ENCODE measurements around the gene UQCRQ. TPM values are rescaled to one million over a fixed set of nuclear protein-coding genes. Genes with fewer than 3 reads are reported as not detected.

Gene UQCRQ
- total RNA-seq, 2 experiments from 2014 or later, result 677 to 784 TPM

- H3K36me3 Mint-ChIP-seq (ENCODE audit: low read depth), result peaks cover 6% of the 10 kb centered on the region
- no peaks in the 10 kb centered on the region for H3K27me3 Mint-ChIP-seq (ENCODE audit: low read depth)
- DNase-seq, result no peak
- peaks cover under 1% of the 10 kb centered on the region for H3K4me1 Mint-ChIP-seq (ENCODE audit: low read depth)
- intact Hi-C loops (cut with micrococcal nuclease), result no loop called here
- no peaks in the 10 kb centered on the region for H3K9me3 Mint-ChIP-seq
- no peak overlapping the region for H3K4me3 Mint-ChIP-seq
- H3K27ac Mint-ChIP-seq, result no peak overlapping the region
- CTCF ChIA-PET, result interaction anchor here (2.0 kb wide), 1 partner anchor 9 kb away, joined by 6 read pairs; no protein-coding TSS in a partner anchor
Observed at GRCh38 chr5:132873930-132874271, 7.5 kb downstream of the UQCRQ start.

DNA sequence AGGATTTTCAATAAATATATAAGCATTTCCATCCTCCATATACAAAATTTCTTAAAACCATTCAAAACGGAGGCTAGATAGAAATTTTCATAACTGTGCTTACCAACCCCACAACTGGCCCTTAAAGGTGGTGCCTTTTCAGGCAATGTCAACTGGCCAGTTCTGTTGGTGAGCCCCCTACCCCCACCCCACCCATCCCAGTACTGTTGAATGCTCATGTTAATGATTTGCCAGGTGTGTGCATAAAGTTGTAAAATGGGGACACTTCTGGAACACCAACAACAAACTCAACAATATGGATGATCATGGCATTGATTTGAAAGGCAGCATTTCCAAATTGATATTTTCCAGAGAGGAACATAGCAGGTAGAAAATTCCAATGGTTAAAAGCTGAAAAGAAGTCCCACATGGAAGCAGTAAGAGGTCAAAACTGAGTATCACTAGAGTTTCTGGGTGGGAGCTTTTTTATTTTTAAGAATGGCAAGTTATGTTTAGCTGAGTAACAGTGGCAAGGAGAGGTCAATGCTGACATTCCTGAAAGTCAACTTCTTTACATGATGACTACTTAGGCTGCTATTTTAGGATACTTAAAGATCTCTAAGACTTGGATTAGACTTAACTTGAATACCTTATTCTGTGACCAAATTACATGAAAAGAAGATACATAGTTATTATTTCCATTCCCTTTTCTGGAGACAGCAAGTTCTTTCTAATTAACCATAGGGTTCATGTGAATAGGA, 9.7 kb downstream of the UQCRQ start:
- H3K27me3 Mint-ChIP-seq (ENCODE audit: low read depth), result no peaks in the 10 kb centered on the region
- DNase-seq, result no peak
- intact Hi-C loops (cut with micrococcal nuclease), result no loop called here
- no peaks in the 10 kb centered on the region for H3K9me3 Mint-ChIP-seq
- no peak overlapping the region for H3K27ac Mint-ChIP-seq
- H3K4me1 Mint-ChIP-seq (ENCODE audit: low read depth), result no peaks in the 10 kb centered on the region
- no peak overlapping the region for H3K4me3 Mint-ChIP-seq
- H3K36me3 Mint-ChIP-seq (ENCODE audit: low read depth), result peaks cover 1% of the 10 kb centered on the region
- CTCF ChIA-PET, result interaction anchor here (1.1 kb wide), 1 partner anchor 56 kb away, joined by 3 read pairs; no protein-coding TSS in a partner anchor

DNA sequence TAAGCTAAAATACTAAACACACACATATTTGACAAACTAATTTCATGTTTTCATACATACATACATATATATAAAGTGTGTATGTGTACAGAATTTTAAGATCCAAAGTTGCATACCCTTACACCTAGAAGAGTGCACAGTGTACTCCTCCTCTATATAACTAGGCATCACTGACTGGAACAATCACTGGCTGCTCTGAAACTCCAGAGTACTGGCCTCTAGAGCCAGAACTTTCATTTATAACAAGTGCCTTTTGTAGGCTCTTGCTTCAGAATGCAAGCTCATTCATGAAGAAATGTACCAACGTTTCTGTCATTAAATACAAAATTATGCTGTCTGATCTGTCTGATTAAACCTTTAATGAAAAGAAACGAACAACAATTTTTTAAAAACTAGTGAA, 11.0 kb downstream of the UQCRQ start:
- H3K27me3 Mint-ChIP-seq (ENCODE audit: low read depth), result no peaks in the 10 kb centered on the region
- CTCF ChIA-PET, result interaction anchor here (1.1 kb wide), 1 partner anchor 57 kb away, joined by 3 read pairs; no protein-coding TSS in a partner anchor
- H3K9me3 Mint-ChIP-seq, result no peaks in the 10 kb centered on the region
- intact Hi-C loops (cut with micrococcal nuclease), result no loop called here
- no peak overlapping the region for H3K27ac Mint-ChIP-seq
- no peaks in the 10 kb centered on the region for H3K4me1 Mint-ChIP-seq (ENCODE audit: low read depth)
- DNase-seq, result no peak
- no peak overlapping the region for H3K4me3 Mint-ChIP-seq
- peaks cover 1% of the 10 kb centered on the region for H3K36me3 Mint-ChIP-seq (ENCODE audit: low read depth)

- H3K27ac Mint-ChIP-seq, result no peak overlapping the region
- no peaks in the 10 kb centered on the region for H3K4me1 Mint-ChIP-seq (ENCODE audit: low read depth)
- CTCF ChIA-PET, result no interaction called here
Observed at GRCh38 chr5:132877938-132878337, 11.5 kb downstream of the UQCRQ start.

GRCh38 chr5:132883261-132883834, 16.9 kb downstream of the UQCRQ start:
- Mint-ChIP-seq H3K27ac (no peak overlapping the region), H3K36me3 (ENCODE audit: low read depth) (peaks cover 13% of the 10 kb centered on the region), H3K4me1 (ENCODE audit: low read depth) (peaks cover 2% of the 10 kb centered on the region), H3K27me3 (ENCODE audit: low read depth) (no peaks in the 10 kb centered on the region), H3K9me3 (no peaks in the 10 kb centered on the region), H3K4me3 (no peak overlapping the region)
- CTCF ChIA-PET, result interaction anchor here (0.6 to 2.7 kb wide), 15 partner anchors 9 to 357 kb away, joined by 3 to 12 read pairs (median 4); partner anchors contain the start of gene SHROOM1
- intact Hi-C loops (cut with micrococcal nuclease), result loop anchor here (1.0 kb wide), 1 partner anchor 53 kb away; the partner anchor contains the start of gene SHROOM1
- DNase-seq, result peak; percentile 39

More at GRCh38 chr5:132877938-132878337, 11.5 kb downstream of the UQCRQ start:
- H3K9me3 Mint-ChIP-seq, result no peaks in the 10 kb centered on the region
- intact Hi-C loops (cut with micrococcal nuclease), result no loop called here
- DNase-seq, result no peak
- no peak overlapping the region for H3K4me3 Mint-ChIP-seq
- peaks cover 2% of the 10 kb centered on the region for H3K36me3 Mint-ChIP-seq (ENCODE audit: low read depth)
- no peaks in the 10 kb centered on the region for H3K27me3 Mint-ChIP-seq (ENCODE audit: low read depth)

- Mint-ChIP-seq H3K4me3 (no peak overlapping the region), H3K36me3 (ENCODE audit: low read depth) (peaks cover 11% of the 10 kb centered on the region), H3K27ac (peak overlapping the region; percentile 41), H3K27me3 (ENCODE audit: low read depth) (no peaks in the 10 kb centered on the region), H3K4me1 (ENCODE audit: low read depth) (peaks cover 2% of the 10 kb centered on the region), H3K9me3 (no peaks in the 10 kb centered on the region)
- intact Hi-C loops (cut with micrococcal nuclease), result no loop called here
- DNase-seq, result no peak
- CTCF ChIA-PET, result interaction anchor here (0.6 to 2.7 kb wide), 4 partner anchors 39 to 498 kb away, joined by 3 to 12 read pairs (median 4); no protein-coding TSS in a partner anchor
Observed at GRCh38 chr5:132884548-132884947, 18.1 kb downstream of the UQCRQ start.

- CTCF ChIA-PET, result interaction anchor here (0.9 to 1.0 kb wide), 2 partner anchors 9 to 66 kb away, joined by 3 read pairs; no protein-coding TSS in a partner anchor
- Mint-ChIP-seq H3K4me3 (no peak overlapping the region), H3K27me3 (ENCODE audit: low read depth) (no peaks in the 10 kb centered on the region), H3K27ac (no peak overlapping the region), H3K4me1 (ENCODE audit: low read depth) (peaks cover 2% of the 10 kb centered on the region), H3K9me3 (no peaks in the 10 kb centered on the region), H3K36me3 (ENCODE audit: low read depth) (peaks cover 11% of the 10 kb centered on the region)
- intact Hi-C loops (cut with micrococcal nuclease), result no loop called here
- no peak for DNase-seq
Observed at GRCh38 chr5:132886064-132886823, 19.8 kb downstream of the UQCRQ start.

- peaks cover 11% of the 10 kb centered on the region for H3K36me3 Mint-ChIP-seq (ENCODE audit: low read depth)
- H3K4me1 Mint-ChIP-seq (ENCODE audit: low read depth), result peaks cover 2% of the 10 kb centered on the region
- no peaks in the 10 kb centered on the region for H3K9me3 Mint-ChIP-seq
- no peak overlapping the region for H3K27ac Mint-ChIP-seq
- CTCF ChIA-PET, result interaction anchor here (1.0 kb wide), 1 partner anchor 67 kb away, joined by 3 read pairs; no protein-coding TSS in a partner anchor
- no peaks in the 10 kb centered on the region for H3K27me3 Mint-ChIP-seq (ENCODE audit: low read depth)
- no peak overlapping the region for H3K4me3 Mint-ChIP-seq
- no peak for DNase-seq
- intact Hi-C loops (cut with micrococcal nuclease), result no loop called here
Observed at GRCh38 chr5:132887283-132887682, 20.8 kb downstream of the UQCRQ start.

GRCh38 chr5:132889501-132889900, 23.1 kb downstream of the UQCRQ start:
- no peak for DNase-seq
- Mint-ChIP-seq H3K36me3 (ENCODE audit: low read depth) (peaks cover 16% of the 10 kb centered on the region), H3K27me3 (ENCODE audit: low read depth) (no peaks in the 10 kb centered on the region), H3K9me3 (no peaks in the 10 kb centered on the region), H3K4me1 (ENCODE audit: low read depth) (peaks cover 2% of the 10 kb centered on the region), H3K27ac (no peak overlapping the region), H3K4me3 (no peak overlapping the region)
- intact Hi-C loops (cut with micrococcal nuclease), result no loop called here
- CTCF ChIA-PET, result no interaction called here

DNA sequence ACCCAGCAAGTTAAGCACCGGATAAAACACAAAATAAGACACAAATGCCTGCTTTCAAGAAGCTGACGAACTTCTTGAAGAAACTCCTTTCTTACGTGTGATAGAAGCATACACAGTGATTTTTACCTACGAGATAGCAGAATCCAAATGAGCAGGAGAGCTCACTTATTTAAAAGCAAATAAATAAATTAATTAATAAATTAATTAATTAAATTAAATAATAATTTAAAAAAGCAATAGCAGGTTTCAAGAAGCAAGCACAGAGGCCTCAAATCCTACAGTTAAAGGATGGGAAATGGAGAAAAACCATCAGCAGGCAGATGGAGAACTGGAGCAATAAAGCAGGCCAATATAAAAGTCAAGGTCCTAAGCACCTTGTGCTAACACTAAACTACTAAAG, 24.4 kb downstream of the UQCRQ start:
- intact Hi-C loops (cut with micrococcal nuclease), result no loop called here
- no peaks in the 10 kb centered on the region for H3K9me3 Mint-ChIP-seq
- H3K27ac Mint-ChIP-seq, result no peak overlapping the region
- CTCF ChIA-PET, result interaction anchor here (0.6 to 1.3 kb wide), 4 partner anchors 11 to 364 kb away, joined by 3 to 4 read pairs (median 3); no protein-coding TSS in a partner anchor
- H3K4me3 Mint-ChIP-seq, result no peak overlapping the region
- no peaks in the 10 kb centered on the region for H3K4me1 Mint-ChIP-seq (ENCODE audit: low read depth)
- no peaks in the 10 kb centered on the region for H3K27me3 Mint-ChIP-seq (ENCODE audit: low read depth)
- no peak for DNase-seq
- H3K36me3 Mint-ChIP-seq (ENCODE audit: low read depth), result peaks cover 16% of the 10 kb centered on the region

DNA sequence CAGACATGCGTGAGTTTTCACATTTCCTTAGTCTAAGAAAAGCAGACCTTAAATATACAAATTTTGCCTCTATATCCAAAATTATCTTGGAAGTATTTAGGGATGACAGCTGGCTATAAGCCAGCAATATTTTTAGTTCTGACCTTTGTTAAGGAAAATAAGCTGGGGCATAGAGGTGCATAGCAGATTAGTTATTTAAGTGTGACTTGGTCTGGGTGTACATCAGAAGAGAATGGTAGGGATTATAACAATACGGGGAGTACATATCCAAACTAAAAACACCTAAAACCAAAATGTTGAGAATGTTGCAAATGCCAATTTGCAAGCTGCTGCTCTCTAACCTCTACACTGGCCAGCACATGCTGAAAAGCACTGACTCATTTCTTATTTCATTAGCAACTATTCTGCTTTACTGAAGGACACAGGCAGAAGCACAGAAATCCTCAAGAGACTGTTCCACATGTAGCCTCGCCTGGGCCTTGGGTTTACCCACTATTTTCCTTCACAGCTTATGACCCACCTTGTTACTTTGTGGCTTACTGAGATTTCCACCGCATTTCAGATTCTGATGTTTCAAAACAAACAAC, 29.4 kb downstream of the UQCRQ start:
- no peak for DNase-seq
- no peaks in the 10 kb centered on the region for H3K27me3 Mint-ChIP-seq (ENCODE audit: low read depth)
- peaks cover 21% of the 10 kb centered on the region for H3K36me3 Mint-ChIP-seq (ENCODE audit: low read depth)
- intact Hi-C loops (cut with micrococcal nuclease), result no loop called here
- peaks cover 6% of the 10 kb centered on the region for H3K4me1 Mint-ChIP-seq (ENCODE audit: low read depth)
- H3K4me3 Mint-ChIP-seq, result no peak overlapping the region
- no peaks in the 10 kb centered on the region for H3K9me3 Mint-ChIP-seq
- H3K27ac Mint-ChIP-seq, result no peak overlapping the region
- CTCF ChIA-PET, result interaction anchor here (0.6 to 1.0 kb wide), 2 partner anchors 13 to 65 kb away, joined by 3 to 4 read pairs; no protein-coding TSS in a partner anchor

GRCh38 chr5:132896685-132897084, 30.2 kb downstream of the UQCRQ start:
- DNase-seq, result no peak
- Mint-ChIP-seq H3K36me3 (ENCODE audit: low read depth) (peaks cover 21% of the 10 kb centered on the region), H3K9me3 (no peaks in the 10 kb centered on the region), H3K4me1 (ENCODE audit: low read depth) (peaks cover 6% of the 10 kb centered on the region), H3K27me3 (ENCODE audit: low read depth) (no peaks in the 10 kb centered on the region), H3K4me3 (no peak overlapping the region), H3K27ac (no peak overlapping the region)
- CTCF ChIA-PET, result no interaction called here
- intact Hi-C loops (cut with micrococcal nuclease), result no loop called here

All from activated naive CD4-positive, alpha-beta T cell treated with anti-CD3 and anti-CD28 coated beads for 36 hours (primary cell).